AG04450 (cell line): ENCODE measurements around the gene HSPG2. TPM values are rescaled to one million over a fixed set of nuclear protein-coding genes. Genes with fewer than 3 reads are reported as not detected.
A peak's percentile ranks its signal among the peaks of the same experiment; 100 is the strongest.
"Not testable (repeated sequence)": the region's sequence is repeated elsewhere in the genome, so short reads cannot be mapped to it uniquely, and the experiment has no call there.

Experiments
- CTCF ChIA-PET: fragments of 300-600, 350-600 bp; formaldehyde crosslinking; extraction: SDS; loops from one replicate; lab custom pipeline; 2022; ENCODE audit warnings: antibody characterized with exemption, inconsistent platforms; lab: Charles Lee
- POLR2A ChIA-PET: fragments of 350-600 bp; formaldehyde crosslinking; extraction: SDS; loops from one replicate; lab custom pipeline; 2021; ENCODE audit warnings: antibody characterized with exemption, inconsistent platforms; lab: Yijun Ruan, JAX
- DNase-seq: peaks from one replicate; pipeline ENCODE4 v3.0.0-alpha.2; 2011; ENCODE audit warnings: low read depth, low spot score
- H3K27ac ChIP-seq: one replicate; pipeline ENCODE4 v1.5.1; 2012; ENCODE audit warnings: low read depth, low read length, control low read depth
- H3K27me3 ChIP-seq: one replicate; pipeline ENCODE4 v1.6.0; 2012; ENCODE audit warnings: low read length; ENCODE audit not compliant: control insufficient read depth, insufficient read depth
- H3K4me3 ChIP-seq: 2 replicates; pipeline ENCODE4 v1.5.1; 2011; ENCODE audit warnings: mild to moderate bottlenecking, low read depth, low read length, control low read depth
- H3K9me3 ChIP-seq: 2 replicates; pipeline ENCODE4 v1.5.1; 2012; ENCODE audit warnings: low read length; ENCODE audit not compliant: control insufficient read depth, insufficient read depth
- polyA plus RNA-seq: library from polyadenylated mRNA; depleted of rRNA; stranded (reverse); fragments of >200 nt; gene quantifications from 2 replicates; pipeline ENCODE4 v1.2.3, GENCODE V29; 2011
- TF ChIP-seq, protein P1 (sequence below): IDR thresholded peaks from 2 replicates; pipeline ENCODE4 v1.5.1; 2011; ENCODE audit warnings: low read depth, low read length, control low read depth, inconsistent platforms

HSPG2 gene
- polyA plus RNA-seq, 1 experiment: 9.7 TPM

DNA sequence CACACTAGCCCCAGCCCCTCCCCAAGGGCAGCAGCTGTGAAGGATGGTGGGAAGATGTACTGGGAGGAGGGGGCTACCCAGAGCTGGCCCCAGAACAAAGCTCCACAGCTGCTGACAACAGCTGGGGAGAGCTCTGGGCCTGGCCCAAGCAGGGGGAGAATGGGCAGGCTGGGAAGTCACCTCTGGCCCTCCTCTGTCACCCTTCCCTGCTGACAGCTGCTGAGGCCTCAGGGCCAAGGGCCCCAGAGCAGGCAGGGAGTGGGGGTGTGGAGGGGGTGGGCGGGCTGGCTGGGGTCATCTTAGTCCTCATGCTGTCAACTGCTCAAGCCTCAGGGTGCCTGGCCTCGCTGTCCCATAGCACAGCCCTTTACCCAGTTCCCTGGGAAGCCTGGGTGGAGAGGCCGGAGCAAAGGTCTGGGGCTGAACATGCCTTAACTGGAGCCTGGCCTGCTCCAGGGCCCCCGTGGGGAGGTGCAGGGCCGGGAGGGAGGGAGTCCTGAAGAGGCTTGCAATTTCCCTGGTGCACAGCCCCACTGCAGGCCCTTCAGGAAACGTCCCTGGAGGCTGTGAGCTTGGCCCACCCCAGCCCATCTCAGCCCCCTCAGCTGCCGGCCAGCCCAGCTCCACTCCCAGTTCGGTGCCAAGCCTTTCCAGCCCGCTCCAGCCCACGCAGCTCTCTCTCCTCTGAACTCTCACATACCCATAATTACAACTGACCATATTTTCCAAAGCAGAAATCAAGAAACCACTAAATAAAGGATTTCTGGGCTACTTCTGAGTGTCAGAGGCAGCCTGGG, 25.7 kb downstream of the HSPG2 start:
- no peak for DNase-seq

DNA sequence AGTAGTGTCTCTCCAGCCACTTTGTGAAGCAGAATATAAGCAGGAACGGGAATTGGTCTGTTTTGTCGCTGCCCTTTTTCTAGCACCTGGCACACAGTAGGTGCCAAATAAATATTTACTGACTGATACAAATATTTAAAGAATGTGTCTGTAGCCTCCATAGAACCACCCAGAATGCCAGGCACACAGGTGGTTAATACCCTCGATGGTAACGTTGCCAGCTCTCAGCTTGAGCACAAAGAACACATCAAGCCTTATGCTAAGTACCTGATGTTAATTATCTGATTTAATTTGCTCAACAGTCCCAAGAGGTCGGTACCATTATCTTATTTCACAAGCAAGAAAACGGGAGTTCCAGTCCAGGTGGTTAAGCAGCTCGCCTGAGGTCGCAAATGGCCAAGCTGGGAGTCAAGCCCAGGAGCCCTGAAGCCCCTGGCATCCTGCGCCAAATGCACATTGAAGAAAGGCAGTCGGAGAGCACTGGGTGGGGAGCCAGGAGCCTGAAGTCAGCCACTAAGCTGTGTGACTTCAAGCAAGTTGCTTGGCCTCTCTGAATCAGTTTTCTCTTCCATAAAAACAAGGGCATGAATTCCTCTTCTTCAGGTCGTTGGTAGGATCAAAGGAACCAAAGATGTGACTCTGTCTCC, 26.4 kb downstream of the HSPG2 start:
- H3K9me3 ChIP-seq: no peaks in the 10 kb centered on the region
- H3K27ac ChIP-seq: peak overlapping the region; percentile 86
- ChIA-PET CTCF (interaction anchor here (1.0 kb wide), 1 partner anchor 54 kb away, joined by 3 read pairs; no protein-coding TSS in a partner anchor), POLR2A (interaction anchor here (0.8 to 2.3 kb wide), 3 partner anchors 10 to 25 kb away, joined by 5 to 9 read pairs (median 9); no protein-coding TSS in a partner anchor)
- DNase-seq: no peak
- TF ChIP-seq, protein P1, sequence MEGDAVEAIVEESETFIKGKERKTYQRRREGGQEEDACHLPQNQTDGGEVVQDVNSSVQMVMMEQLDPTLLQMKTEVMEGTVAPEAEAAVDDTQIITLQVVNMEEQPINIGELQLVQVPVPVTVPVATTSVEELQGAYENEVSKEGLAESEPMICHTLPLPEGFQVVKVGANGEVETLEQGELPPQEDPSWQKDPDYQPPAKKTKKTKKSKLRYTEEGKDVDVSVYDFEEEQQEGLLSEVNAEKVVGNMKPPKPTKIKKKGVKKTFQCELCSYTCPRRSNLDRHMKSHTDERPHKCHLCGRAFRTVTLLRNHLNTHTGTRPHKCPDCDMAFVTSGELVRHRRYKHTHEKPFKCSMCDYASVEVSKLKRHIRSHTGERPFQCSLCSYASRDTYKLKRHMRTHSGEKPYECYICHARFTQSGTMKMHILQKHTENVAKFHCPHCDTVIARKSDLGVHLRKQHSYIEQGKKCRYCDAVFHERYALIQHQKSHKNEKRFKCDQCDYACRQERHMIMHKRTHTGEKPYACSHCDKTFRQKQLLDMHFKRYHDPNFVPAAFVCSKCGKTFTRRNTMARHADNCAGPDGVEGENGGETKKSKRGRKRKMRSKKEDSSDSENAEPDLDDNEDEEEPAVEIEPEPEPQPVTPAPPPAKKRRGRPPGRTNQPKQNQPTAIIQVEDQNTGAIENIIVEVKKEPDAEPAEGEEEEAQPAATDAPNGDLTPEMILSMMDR: no peak
- no peaks in the 10 kb centered on the region for H3K27me3 ChIP-seq
- no peak overlapping the region for H3K4me3 ChIP-seq

More for the DNA sequence above, 25.7 kb downstream of the HSPG2 start:
- H3K27ac ChIP-seq: peak overlapping the region; percentile 57
- H3K4me3 ChIP-seq: no peak overlapping the region
- TF ChIP-seq, protein P1: no peak
- H3K9me3 ChIP-seq: no peaks in the 10 kb centered on the region
- CTCF ChIA-PET: interaction anchor here (1.0 kb wide), 1 partner anchor 53 kb away, joined by 3 read pairs; no protein-coding TSS in a partner anchor
- POLR2A ChIA-PET: interaction anchor here (1.5 to 2.3 kb wide), 2 partner anchors 9 to 20 kb away, joined by 5 to 9 read pairs; no protein-coding TSS in a partner anchor
- H3K27me3 ChIP-seq: no peaks in the 10 kb centered on the region

DNA sequence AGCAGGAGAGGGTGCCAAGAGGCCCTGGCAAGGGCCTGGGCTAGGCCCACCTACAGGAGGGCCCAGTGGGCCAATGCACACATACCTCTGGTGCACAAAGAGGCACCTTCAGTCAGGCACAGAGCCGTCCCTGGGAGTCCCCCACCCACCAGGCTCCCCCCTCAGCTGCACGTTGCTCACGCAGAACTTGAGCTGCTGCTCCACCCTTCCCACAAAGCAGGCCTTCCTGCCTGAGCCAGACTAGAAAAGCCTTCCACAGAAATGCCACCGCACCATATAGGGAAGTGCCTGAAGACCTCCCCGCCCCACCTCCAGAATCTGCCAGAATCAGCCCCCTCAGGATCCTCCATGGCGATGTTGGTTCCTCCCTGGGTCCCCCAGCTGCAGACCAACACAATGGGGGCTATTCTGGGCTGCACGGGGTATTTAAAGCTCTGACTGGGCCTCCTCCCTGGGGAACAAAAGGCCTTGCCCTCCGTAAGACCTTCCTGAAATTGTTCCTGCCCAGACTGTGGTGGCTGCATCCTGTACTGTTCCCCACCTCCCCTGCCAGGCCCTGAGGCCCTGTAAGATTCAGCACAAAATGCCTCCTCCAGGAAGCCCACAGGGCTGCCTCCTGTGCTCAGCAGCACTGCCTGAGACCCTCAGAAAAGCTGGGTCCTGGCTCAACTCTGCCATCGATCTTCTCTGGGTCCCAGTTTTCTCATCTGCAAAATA, 27.2 kb downstream of the HSPG2 start:
- Histone ChIP-seq H3K4me3 (no peak overlapping the region), H3K27me3 (no peaks in the 10 kb centered on the region), H3K27ac (peak overlapping the region; percentile 86), H3K9me3 (no peaks in the 10 kb centered on the region)
- POLR2A ChIA-PET: interaction anchor here (0.8 to 2.3 kb wide), 3 partner anchors 22 to 26 kb away, joined by 4 to 9 read pairs (median 9); no protein-coding TSS in a partner anchor
- TF ChIP-seq, protein P1: no peak
- DNase-seq: no peak
- CTCF ChIA-PET: interaction anchor here (1.4 to 1.8 kb wide), 2 partner anchors 54 to 733 kb away, joined by 3 to 4 read pairs; no protein-coding TSS in a partner anchor

DNA sequence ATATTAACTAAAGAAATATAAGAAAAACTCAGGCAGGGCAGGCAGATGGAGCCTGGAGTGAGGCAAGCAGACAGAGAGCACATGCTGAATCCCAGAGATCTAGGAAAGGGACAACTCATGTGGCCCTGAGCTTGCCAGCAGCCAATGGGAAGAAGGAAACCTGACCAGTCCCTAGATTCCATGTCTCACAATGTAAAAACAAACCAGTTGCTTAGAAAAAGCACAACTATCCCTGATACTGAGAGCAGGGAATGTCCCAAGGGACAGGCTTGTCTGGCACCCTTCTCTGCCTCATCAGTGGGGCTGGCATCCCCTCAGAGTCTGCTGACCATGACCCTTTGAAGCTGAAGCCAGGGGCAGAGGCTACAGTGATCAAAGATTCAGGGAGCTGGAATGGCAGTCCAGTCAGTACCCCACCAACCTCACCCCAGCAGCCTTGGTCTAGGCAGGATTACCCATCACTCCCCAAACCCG, 27.8 kb downstream of the HSPG2 start:
- no peak for DNase-seq
- ChIA-PET POLR2A (interaction anchor here (1.0 to 1.1 kb wide), 2 partner anchors 22 to 29 kb away, joined by 3 to 4 read pairs; no protein-coding TSS in a partner anchor), CTCF (interaction anchor here (1.4 to 1.8 kb wide), 2 partner anchors 54 to 733 kb away, joined by 3 to 4 read pairs; no protein-coding TSS in a partner anchor)
- Histone ChIP-seq H3K4me3 (no peak overlapping the region), H3K27ac (peak overlapping the region; percentile 86), H3K27me3 (no peaks in the 10 kb centered on the region), H3K9me3 (no peaks in the 10 kb centered on the region)
- TF ChIP-seq, protein P1: no peak

DNA sequence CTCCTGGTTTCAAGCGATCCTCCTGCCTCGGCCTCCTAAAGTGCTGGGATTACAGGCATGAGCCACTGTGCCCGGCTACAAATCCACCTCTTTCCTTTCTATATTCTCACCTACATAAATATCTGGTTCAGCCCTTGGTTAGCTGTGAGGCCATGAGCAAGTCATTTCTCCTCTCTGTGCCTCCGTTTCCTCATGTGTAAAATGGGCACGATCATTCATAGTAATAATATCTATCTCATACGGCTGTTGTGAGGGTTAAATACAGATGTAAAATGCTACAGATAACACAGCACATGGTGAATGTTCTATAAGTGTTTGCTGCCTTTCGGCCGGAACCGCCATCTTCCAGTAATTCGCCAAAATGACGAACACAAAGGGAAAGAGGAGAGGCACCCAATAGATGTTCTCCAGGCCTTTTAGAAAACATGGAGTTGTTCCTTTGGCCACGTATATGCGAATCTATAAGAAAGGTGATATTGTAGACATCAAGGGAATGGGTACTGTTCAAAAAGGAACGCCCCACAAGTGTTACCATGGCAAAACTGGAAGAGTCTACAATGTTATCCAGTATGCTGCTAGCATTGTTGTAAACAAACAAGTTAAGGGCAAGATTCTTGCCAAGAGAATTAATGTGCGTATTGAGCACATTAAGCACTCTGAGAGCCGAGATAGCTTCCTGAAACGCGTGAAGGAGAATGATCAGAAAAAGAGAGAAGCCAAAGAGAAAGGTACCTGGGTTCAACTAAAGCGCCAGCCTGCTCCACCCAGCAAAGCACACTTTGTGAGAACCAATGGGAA, 29.2 kb downstream of the HSPG2 start:
- DNase-seq, POLR2A ChIA-PET, H3K27me3 ChIP-seq, H3K4me3 ChIP-seq, H3K9me3 ChIP-seq, H3K27ac ChIP-seq: not testable (repeated sequence)
- CTCF ChIA-PET: interaction anchor here (1.8 kb wide), 1 partner anchor 56 kb away, joined by 4 read pairs; no protein-coding TSS in a partner anchor
